Adrenal gland (tissue), 12 donors: ENCODE results near the gene LCN12. TPM values are rescaled to one million over a fixed set of nuclear protein-coding genes. Genes with fewer than 3 reads are reported as not detected.
A peak's percentile ranks its signal among the peaks of the same experiment; 100 is the strongest.

Experiments
- DNase-seq, 7 donors: peaks; one replicate each; pipeline ENCODE4 v3.0.0-alpha.2; 2019 to 2020
- H3K27ac ChIP-seq, 5 donors: fragments of 200-600 bp; sonication (generic) in 4 of 5; 1 replicate in 3 of 5; 2 replicates in 2 of 5; pipeline versions ENCODE4 v1.5.1 to v1.8.0; 2016 to 2020; ENCODE audit warnings: mild to moderate bottlenecking in 1 of 5
- H3K27me3 ChIP-seq: fragments of 200-600 bp; 2 replicates; pipeline ENCODE4 v1.8.0; 2021
- H3K36me3 ChIP-seq, 2 donors: fragments of 200-600 bp; replicated peaks in 1 of 2; 1 replicate in 1 of 2; 2 replicates in 1 of 2; pipeline versions ENCODE4 v1.5.1 to v1.8.0; 2018 to 2022
- H3K4me1 ChIP-seq, 2 donors: fragments of 200-600 bp; replicated peaks in 1 of 2; 1 replicate in 1 of 2; 2 replicates in 1 of 2; pipeline versions ENCODE4 v1.5.1 to v1.8.0; 2018 to 2021
- H3K4me3 ChIP-seq, 4 donors: fragments of 200-600 bp; sonication (generic) in 3 of 4; one replicate each; pipeline ENCODE4 v1.5.1; 2016 to 2018
- H3K9me3 ChIP-seq, 3 donors: fragments of 200-600 bp; sonication (generic) in 1 of 3; replicated peaks in 1 of 3; 1 replicate in 2 of 3; 2 replicates in 1 of 3; pipeline versions ENCODE4 v1.5.1 to v1.8.0; 2016 to 2021
- POLR2A ChIP-seq, 2 donors: fragments of 450-650 bp; IDR thresholded peaks; one replicate each; pipeline ENCODE4 v1.6.1; 2017; ENCODE audit warnings: antibody characterized with exemption in 2 of 2, mild to moderate bottlenecking in 2 of 2, moderate library complexity in 1 of 2
- WGBS, 4 donors: extraction: QIAGEN DNeasy Blood & Tissue Kit in 2 of 4; methylation state at CpG; one replicate each; pipeline versions ENCODE4 v1.1.5 to v1.1.7; 2013 to 2017; 5-methylcytosine and 5-hydroxymethylcytosine counted together
- intact Hi-C, 2 donors: fragments of 100-400 bp; cut with DNase I; formaldehyde crosslinking; loops; one replicate each; pipeline versions ENCODE4 v1.14.1 to v1.15.0; 2022 to 2023
- polyA plus RNA-seq, 3 donors: library from polyadenylated mRNA; stranded (reverse); fragments of 200-250 nt in 2 of 3; fragments of 350-450 nt in 1 of 3; fragmentation: Illumina TruSeq in 1 of 3; extraction: RNeasy Lipid Tissue Mini Kit (QIAGEN cat#74804) in 1 of 3; gene quantifications; one replicate each; pipeline ENCODE4 v1.2.3, GENCODE V29; 2013 to 2014
- total RNA-seq, 9 donors: library from RNA; depleted of rRNA in 4 of 9; stranded (reverse); fragments of >200 nt in 4 of 9; fragments of 120-200 nt in 1 of 9; fragmentation: NEBNext Ultra II Directional in 1 of 9; extraction: Animal tissue kit (Norgen Biotek cat#: 25700) in 1 of 9; gene quantifications; one replicate each; pipeline versions ENCODE4 v1.1.0 to v1.2.4, GENCODE V29; 2013 to 2023
- TF ChIP-seq, protein P1 (sequence below), 6 experiments: fragments of 450-650 bp in 4 of 6; fragments of 200-600 bp in 2 of 6; sonication (generic) in 1 of 6; IDR thresholded peaks; 1 replicate in 5 of 6; 2 replicates in 1 of 6; pipeline versions ENCODE4 v1.5.1 to v1.8.0; 2016 to 2021; ENCODE audit warnings: antibody characterized with exemption in 6 of 6, mild to moderate bottlenecking in 2 of 6, moderate library complexity in 1 of 6
- donor health status: healthy with polysubstance abuse.
- donor health status: Bipolar disorder and iron deficiency.
- donor health status: DM: yes; HTN: yes; CAD: no.
- donor health status: DM: no; HTN: no; CAD: no.
- donor health status: DM: no; HTN: no; CAD: no.
- donor health status: DM: yes; HTN: yes; CAD: no.

LCN12 gene
- total and polyA plus RNA-seq, 12 donors: 0.75 to 31.8 (median 4.4) TPM; not detected in 1

DNA sequence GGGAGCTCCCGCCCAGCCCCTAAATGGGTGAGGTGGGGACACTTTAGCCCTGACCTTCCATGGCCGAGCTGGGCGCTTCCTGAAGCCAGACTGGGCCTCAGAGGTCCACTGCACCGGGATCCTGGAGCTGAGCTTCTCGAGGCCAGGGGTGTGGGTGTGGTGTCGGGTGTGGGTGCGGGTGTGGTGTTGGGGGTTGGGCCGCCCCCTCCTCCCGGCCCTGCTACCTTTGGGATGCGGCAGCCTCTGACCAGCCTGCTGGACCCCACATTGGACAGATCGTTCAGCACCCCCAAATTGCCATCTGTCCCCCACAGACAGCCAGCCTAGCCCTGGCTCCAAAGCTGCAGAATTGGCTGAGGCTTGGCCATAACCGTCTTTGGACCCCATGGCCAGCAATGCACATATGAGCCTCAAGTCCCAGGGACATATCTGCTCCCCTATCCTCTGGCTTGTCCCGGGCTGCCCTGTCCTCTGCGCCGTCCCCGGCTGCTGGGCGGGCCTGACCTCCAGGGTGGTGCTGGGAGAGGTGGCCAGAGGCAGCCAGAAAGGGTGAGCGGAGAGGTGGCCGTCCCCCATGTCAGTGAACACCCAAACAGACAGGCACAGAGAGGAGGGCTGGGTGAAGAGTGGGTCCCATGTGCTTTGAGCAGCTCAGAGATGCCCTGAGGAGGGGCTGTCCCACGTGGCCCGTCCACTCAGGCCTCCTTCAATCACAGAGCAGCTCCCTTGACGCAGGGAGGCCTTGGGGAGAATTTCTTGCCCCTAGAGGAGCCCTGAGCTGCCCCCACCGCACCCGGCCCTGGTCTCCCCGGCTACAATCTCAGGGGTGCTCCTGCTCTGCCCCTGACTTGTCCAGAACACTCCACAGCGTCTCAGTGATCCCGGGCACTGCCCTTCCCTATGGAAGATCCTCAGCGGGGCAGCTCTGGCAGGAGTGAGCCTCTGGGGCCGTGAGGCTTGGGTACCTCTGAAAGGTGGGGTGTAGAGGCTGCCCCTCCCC, 21.8 kb downstream of the LCN12 start:
- intact Hi-C loops: no loop called here
- no peak overlapping the region for H3K27ac ChIP-seq
- DNase-seq: no peak
- peaks cover 0 to 11% of the 10 kb centered on the region in 2 donors for H3K4me1 ChIP-seq
- WGBS, 4 donors: 89 to 92% (median 90%) methylated on average over 16 to 29 of the region's 29 CpGs
- no peak overlapping the region for H3K4me3 ChIP-seq
- H3K36me3 ChIP-seq: no peaks in the 10 kb centered on the region
- H3K27me3 ChIP-seq: no peaks in the 10 kb centered on the region
- no peaks in the 10 kb centered on the region for H3K9me3 ChIP-seq
- TF ChIP-seq, protein P1, sequence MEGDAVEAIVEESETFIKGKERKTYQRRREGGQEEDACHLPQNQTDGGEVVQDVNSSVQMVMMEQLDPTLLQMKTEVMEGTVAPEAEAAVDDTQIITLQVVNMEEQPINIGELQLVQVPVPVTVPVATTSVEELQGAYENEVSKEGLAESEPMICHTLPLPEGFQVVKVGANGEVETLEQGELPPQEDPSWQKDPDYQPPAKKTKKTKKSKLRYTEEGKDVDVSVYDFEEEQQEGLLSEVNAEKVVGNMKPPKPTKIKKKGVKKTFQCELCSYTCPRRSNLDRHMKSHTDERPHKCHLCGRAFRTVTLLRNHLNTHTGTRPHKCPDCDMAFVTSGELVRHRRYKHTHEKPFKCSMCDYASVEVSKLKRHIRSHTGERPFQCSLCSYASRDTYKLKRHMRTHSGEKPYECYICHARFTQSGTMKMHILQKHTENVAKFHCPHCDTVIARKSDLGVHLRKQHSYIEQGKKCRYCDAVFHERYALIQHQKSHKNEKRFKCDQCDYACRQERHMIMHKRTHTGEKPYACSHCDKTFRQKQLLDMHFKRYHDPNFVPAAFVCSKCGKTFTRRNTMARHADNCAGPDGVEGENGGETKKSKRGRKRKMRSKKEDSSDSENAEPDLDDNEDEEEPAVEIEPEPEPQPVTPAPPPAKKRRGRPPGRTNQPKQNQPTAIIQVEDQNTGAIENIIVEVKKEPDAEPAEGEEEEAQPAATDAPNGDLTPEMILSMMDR (IDR thresholded peaks at IDR 0.05): no peak
- TF ChIP-seq POLR2A (IDR thresholded peaks at IDR 0.05): no peak

- H3K27ac ChIP-seq: peak overlapping the region in 1 of 5 donors; percentile 17
- 65 to 76% (median 71%) methylated on average over 6 to 15 of the region's 15 CpGs for WGBS, 4 donors
- H3K27me3 ChIP-seq: no peaks in the 10 kb centered on the region
- DNase-seq: no peak
- intact Hi-C loops: no loop called here
- H3K9me3 ChIP-seq: no peaks in the 10 kb centered on the region
- H3K36me3 ChIP-seq: no peaks in the 10 kb centered on the region
- H3K4me1 ChIP-seq: peaks cover 0 to 11% of the 10 kb centered on the region in 2 donors
- no peak overlapping the region for H3K4me3 ChIP-seq
- no peak for TF ChIP-seq POLR2A (IDR thresholded peaks at IDR 0.05)
- TF ChIP-seq, protein P1 (IDR thresholded peaks at IDR 0.05): no peak
Observed at GRCh38 chr9:136974817-136975535, 22.9 kb downstream of the LCN12 start.

DNA sequence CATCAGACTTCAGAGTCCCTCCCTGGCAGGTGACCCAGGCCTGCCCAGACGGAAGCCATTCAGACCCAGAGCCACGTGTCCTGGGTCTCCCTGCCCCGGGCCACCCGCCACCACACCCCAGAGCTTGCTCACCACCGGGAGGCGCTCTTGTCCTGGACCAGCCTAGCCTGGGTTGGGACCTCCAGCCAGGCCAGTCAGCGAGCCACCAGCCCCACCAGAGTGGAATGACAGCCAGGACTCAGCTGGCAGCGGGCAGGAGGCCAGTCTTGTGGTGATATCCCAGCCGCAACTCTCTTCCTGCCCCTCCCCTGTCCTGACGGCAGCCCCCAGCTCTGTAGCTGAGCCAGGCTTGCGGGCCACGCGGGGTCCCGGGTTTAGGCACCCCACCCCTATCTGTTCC, 23.6 kb downstream of the LCN12 start:
- peaks cover 0 to 11% of the 10 kb centered on the region in 2 donors for H3K4me1 ChIP-seq
- no peak overlapping the region for H3K4me3 ChIP-seq
- 66 to 81% (median 71%) methylated on average over 9 to 14 of the region's 14 CpGs; no CpG with 5 or more reads in 1 of the 4 donors for WGBS, 4 donors
- intact Hi-C loops: no loop called here
- no peaks in the 10 kb centered on the region for H3K27me3 ChIP-seq
- H3K9me3 ChIP-seq: no peaks in the 10 kb centered on the region
- no peak for TF ChIP-seq POLR2A (IDR thresholded peaks at IDR 0.05)
- TF ChIP-seq, protein P1 (IDR thresholded peaks at IDR 0.05): peak in 1 of 6 experiments; percentile 9
- no peak for DNase-seq
- no peak overlapping the region for H3K27ac ChIP-seq
- no peaks in the 10 kb centered on the region for H3K36me3 ChIP-seq

DNA sequence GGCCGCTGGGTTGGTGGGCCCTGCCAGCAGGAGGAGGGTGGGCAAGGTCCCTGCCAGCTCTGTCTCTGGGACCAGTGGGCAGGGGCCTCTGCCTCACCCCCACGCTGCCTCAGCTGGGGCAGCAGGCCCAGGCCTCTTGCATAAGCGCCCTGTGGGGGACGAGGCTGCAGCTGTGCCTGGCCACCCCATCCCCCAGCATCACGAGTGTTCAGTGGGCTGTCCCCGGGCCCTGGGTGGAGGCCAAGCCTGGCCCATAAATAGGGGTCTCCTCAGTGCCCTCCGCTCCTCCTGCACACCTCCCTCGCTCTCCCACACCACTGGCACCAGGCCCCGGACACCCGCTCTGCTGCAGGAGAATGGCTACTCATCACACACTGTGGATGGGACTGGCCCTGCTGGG, 25.1 kb downstream of the LCN12 start, which contains the start of gene PTGDS:
Gene PTGDS (plus strand): TSS at position 282 of the 400 bp plus-strand sequence. CDS start 75 bp downstream, at position 357.
- intact Hi-C loops: no loop called here
- no peak for DNase-seq
- TF ChIP-seq, protein P1 (IDR thresholded peaks at IDR 0.05): no peak
- TF ChIP-seq POLR2A (IDR thresholded peaks at IDR 0.05): no peak
- H3K9me3 ChIP-seq: no peaks in the 10 kb centered on the region
- H3K4me1 ChIP-seq: peaks cover 0 to 11% of the 10 kb centered on the region in 2 donors
- peak within 1 kb of the TSS in 1 of 4 donors; percentile 65 for H3K4me3 ChIP-seq
- 74 to 81% (median 77%) methylated on average over 7 to 10 of the region's 10 CpGs for WGBS, 4 donors
- H3K27ac ChIP-seq: peak within 1 kb of the TSS in 1 of 5 donors; percentile 66
- H3K27me3 ChIP-seq: no peaks in the 10 kb centered on the region
- H3K36me3 ChIP-seq: no peaks in the 10 kb centered on the region
